HPDE6-E6E7 (cell line): Measurements from ENCODE around the gene CUX1.
"Not testable (repeated sequence)": the region's sequence is repeated elsewhere in the genome, so short reads cannot be mapped to it uniquely, and the experiment has no call there.

ENCODE experiments used
- DNase-seq: peaks from one replicate; pipeline ENCODE4 v3.0.0; 2011; ENCODE audit warnings: missing footprints; ENCODE audit errors: extremely low spot score

CUX1 gene

GRCh38 chr7:102008535-102009262, 191.3 kb downstream of the CUX1 start:
- DNase-seq: peak; percentile 59

GRCh38 chr7:102009628-102010027, 192.2 kb downstream of the CUX1 start:
- no peak for DNase-seq

- not testable (repeated sequence) for DNase-seq
Measured at GRCh38 chr7:102012112-102012830, 194.8 kb downstream of the CUX1 start.

- no peak for DNase-seq
Measured at GRCh38 chr7:102012941-102013461, 195.6 kb downstream of the CUX1 start.

GRCh38 chr7:102018876-102019275, 201.4 kb downstream of the CUX1 start:
- DNase-seq: no peak

- DNase-seq: no peak
Measured at GRCh38 chr7:102019461-102019860, 202.0 kb downstream of the CUX1 start.

- DNase-seq: no peak
Measured at GRCh38 chr7:102021841-102022618, 204.6 kb downstream of the CUX1 start.

- no peak for DNase-seq
Measured at GRCh38 chr7:102024005-102024768, 206.8 kb downstream of the CUX1 start.

GRCh38 chr7:102024769-102025391, 207.5 kb downstream of the CUX1 start:
- DNase-seq: no peak

- DNase-seq: not testable (repeated sequence)
Measured at GRCh38 chr7:102025777-102026176, 208.4 kb downstream of the CUX1 start.

GRCh38 chr7:102028206-102028826, 210.9 kb downstream of the CUX1 start:
- no peak for DNase-seq

GRCh38 chr7:102029616-102030015, 212.2 kb downstream of the CUX1 start:
- DNase-seq: no peak

- DNase-seq: no peak
Measured at GRCh38 chr7:102030696-102031095, 213.3 kb downstream of the CUX1 start.

GRCh38 chr7:102036958-102037357, 219.5 kb downstream of the CUX1 start:
- no peak for DNase-seq

- DNase-seq: no peak
Measured at GRCh38 chr7:102039706-102040105, 222.3 kb downstream of the CUX1 start.

- no peak for DNase-seq
Measured at GRCh38 chr7:102040569-102040968, 223.1 kb downstream of the CUX1 start.

GRCh38 chr7:102042016-102042656, 224.7 kb downstream of the CUX1 start:
- peak; percentile 36 for DNase-seq

GRCh38 chr7:102042796-102043195, 225.4 kb downstream of the CUX1 start:
- DNase-seq: not testable (repeated sequence)

- no peak for DNase-seq
Measured at GRCh38 chr7:102044641-102044983, 227.2 kb downstream of the CUX1 start.
